Panc1 (cell line): ENCODE measurements around the gene PYGO2. TPM values are rescaled to one million over a fixed set of nuclear protein-coding genes. Genes with fewer than 3 reads are reported as not detected.

Experiments used
- ATAC-seq: fragments of 200-7000 bp; cut with Tn5 transposase; 2 replicates; pipeline ENCODE4 v1.9.1; 2020; ENCODE audit warnings: mild to moderate bottlenecking, moderate library complexity
- BruUV-seq: library from RNA; stranded (reverse); fragments of 400-500 nt; replicated peaks from 2 replicates; lab custom pipeline; 2021; lab: Mats Ljungman, UMichigan
- CTCF ChIA-PET: fragments of 300-600 bp; sonication (Branson Sonifier 250); formaldehyde crosslinking; loops from one replicate; lab custom pipeline; 2022; ENCODE audit warnings: antibody characterized with exemption; lab: Charles Lee
- POLR2A ChIA-PET: fragments of 300-600 bp; sonication (Branson Sonifier 250); formaldehyde crosslinking; loops from one replicate; lab custom pipeline; 2022; ENCODE audit warnings: antibody characterized with exemption; lab: Charles Lee
- DNase-seq: peaks from one replicate; pipeline ENCODE4 v3.0.0-alpha.2; 2010; ENCODE audit warnings: low read depth, low spot score
- H3K27ac ChIP-seq: 2 replicates; pipeline ENCODE4 v1.5.1; 2011; ENCODE audit warnings: mild to moderate bottlenecking, low read length, inconsistent platforms
- H3K27me3 ChIP-seq: fragments of 200-500 bp; sonication (Bioruptor generic); 2 replicates; pipeline ENCODE4 v1.6.0; 2014; ENCODE audit warnings: low read length, inconsistent platforms; ENCODE audit not compliant: control insufficient read depth, insufficient read depth
- H3K36me3 ChIP-seq: fragments of 200-500 bp; sonication (Bioruptor generic); 2 replicates; pipeline ENCODE4 v1.5.1; 2014; ENCODE audit warnings: inconsistent platforms, mild to moderate bottlenecking, low read length, moderate library complexity; ENCODE audit not compliant: control insufficient read depth, insufficient read depth
- H3K4me1 ChIP-seq: 2 replicates; pipeline ENCODE4 v1.5.1; 2011; ENCODE audit warnings: inconsistent platforms, mild to moderate bottlenecking, low read length, moderate library complexity; ENCODE audit not compliant: control insufficient read depth, insufficient read depth
- H3K4me3 ChIP-seq, 2 experiments: 2 replicates each; pipeline ENCODE4 v1.5.1; 2011 to 2012; ENCODE audit warnings: low read depth in 2 of 2, low read length in 2 of 2, mild to moderate bottlenecking in 2 of 2, inconsistent platforms in 1 of 2, moderate library complexity in 1 of 2
- H3K9me3 ChIP-seq: fragments of 200-500 bp; sonication (Bioruptor generic); 2 replicates; pipeline ENCODE4 v1.5.1; 2014; ENCODE audit warnings: low read depth, mild to moderate bottlenecking, inconsistent platforms, low read length, moderate library complexity; ENCODE audit not compliant: control insufficient read depth, insufficient read depth
- POLR2AphosphoS5 ChIP-seq: IDR thresholded peaks from 2 replicates; pipeline ENCODE4 v1.6.1; 2012; ENCODE audit warnings: mild to moderate bottlenecking, low read depth, low read length, moderate library complexity
- REST ChIP-seq, 2 experiments: IDR thresholded peaks; 2 replicates each; pipeline ENCODE4 v1.6.1; 2011 to 2012; ENCODE audit warnings: low read depth in 2 of 2, control low read depth in 1 of 2, low read length in 1 of 2, mild to moderate bottlenecking in 1 of 2, moderate library complexity in 1 of 2; ENCODE audit not compliant: insufficient read depth in 1 of 2
- SIN3A ChIP-seq: IDR thresholded peaks from 2 replicates; pipeline ENCODE4 v1.6.1; 2012; ENCODE audit warnings: low read depth, mild to moderate bottlenecking, low read length, moderate library complexity, borderline replicate concordance; ENCODE audit not compliant: insufficient read depth
- TCF7L2 ChIP-seq: IDR thresholded peaks from 2 replicates; pipeline ENCODE4 v1.6.1; 2011; ENCODE audit warnings: mild to moderate bottlenecking, low read depth, low read length, inconsistent platforms
- in situ Hi-C: cut with HindIII; loops from 2 replicates; pipeline ENCODE4 v1.10.0; 2016; ENCODE audit warnings: low sequenced_read_pairs, low pct_unique_long_range_greater_than_20kb
- intact Hi-C: fragments of 100-400 bp; cut with micrococcal nuclease; formaldehyde crosslinking; loops from one replicate; pipeline ENCODE4 v1.10.0; 2022; ENCODE audit not compliant: unreplicated experiment
- total RNA-seq: library from RNA; stranded (reverse); gene quantifications from one replicate; pipeline ENCODE4 v1.2.1, GENCODE V29; 2021; ENCODE audit not compliant: unreplicated experiment
- TF ChIP-seq, protein P1 (sequence below): fragments of 450-650 bp; IDR thresholded peaks from 2 replicates; pipeline ENCODE4 v1.5.1; 2017; ENCODE audit warnings: mild to moderate bottlenecking

Gene PYGO2
- total RNA-seq, 1 experiment from 2014 or later: 41.1 TPM

DNA sequence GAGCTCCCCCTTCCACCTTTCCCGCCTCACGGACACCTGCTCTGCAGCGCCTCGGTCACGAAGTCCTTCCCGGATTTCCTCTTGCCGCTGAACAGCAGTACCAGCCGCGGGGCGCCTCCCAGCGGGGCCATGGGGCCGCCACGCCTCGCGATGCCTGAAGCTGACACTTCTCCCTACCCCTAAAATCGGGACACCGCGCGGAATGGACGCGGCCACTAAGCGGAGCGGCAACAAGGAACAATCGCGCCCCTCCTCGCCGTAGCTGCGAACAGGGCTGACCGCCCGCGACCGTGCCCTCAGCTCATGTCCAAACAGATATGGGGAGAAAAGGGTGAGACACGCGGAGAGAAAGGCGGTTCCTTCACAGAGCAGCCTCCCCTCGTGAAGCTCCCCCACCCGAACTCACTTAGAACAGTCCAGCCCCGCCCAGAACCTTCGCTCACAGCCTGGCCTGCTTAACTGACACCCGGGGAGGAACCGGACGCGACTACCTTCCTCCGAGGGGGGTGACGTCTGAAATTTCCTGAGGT, 25.0 kb downstream of the PYGO2 start, which contains the start of gene PMVK:
Gene PMVK (minus strand): TSS at position 165 of the 530 bp plus-strand sequence. CDS start 34 bp downstream, at position 131.
- peak; percentile 41; the same call in 1 of the 2 replicates for TF ChIP-seq SIN3A
- 0 out of 4 replicates have a peak, but pooled peaks of 1 of the 2 experiments have one; percentile 26 for TF ChIP-seq REST (IDR thresholded peaks at IDR 0.05; ENCODE audit: insufficient read depth in 1 of 2, low read depth in 2 of 2, low read length in 1 of 2)
- TF ChIP-seq, protein P1, sequence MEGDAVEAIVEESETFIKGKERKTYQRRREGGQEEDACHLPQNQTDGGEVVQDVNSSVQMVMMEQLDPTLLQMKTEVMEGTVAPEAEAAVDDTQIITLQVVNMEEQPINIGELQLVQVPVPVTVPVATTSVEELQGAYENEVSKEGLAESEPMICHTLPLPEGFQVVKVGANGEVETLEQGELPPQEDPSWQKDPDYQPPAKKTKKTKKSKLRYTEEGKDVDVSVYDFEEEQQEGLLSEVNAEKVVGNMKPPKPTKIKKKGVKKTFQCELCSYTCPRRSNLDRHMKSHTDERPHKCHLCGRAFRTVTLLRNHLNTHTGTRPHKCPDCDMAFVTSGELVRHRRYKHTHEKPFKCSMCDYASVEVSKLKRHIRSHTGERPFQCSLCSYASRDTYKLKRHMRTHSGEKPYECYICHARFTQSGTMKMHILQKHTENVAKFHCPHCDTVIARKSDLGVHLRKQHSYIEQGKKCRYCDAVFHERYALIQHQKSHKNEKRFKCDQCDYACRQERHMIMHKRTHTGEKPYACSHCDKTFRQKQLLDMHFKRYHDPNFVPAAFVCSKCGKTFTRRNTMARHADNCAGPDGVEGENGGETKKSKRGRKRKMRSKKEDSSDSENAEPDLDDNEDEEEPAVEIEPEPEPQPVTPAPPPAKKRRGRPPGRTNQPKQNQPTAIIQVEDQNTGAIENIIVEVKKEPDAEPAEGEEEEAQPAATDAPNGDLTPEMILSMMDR: no peak; the same call in 1 of the 2 replicates
- peak; percentile 61 for TF ChIP-seq TCF7L2
- TF ChIP-seq POLR2AphosphoS5: peak; percentile 59
- in situ Hi-C loops: no loop called here
- intact Hi-C loops: loop anchor here (2.0 to 5.0 kb wide), 2 partner anchors 58 to 454 kb away; no protein-coding TSS in a partner anchor
- Histone ChIP-seq H3K4me1 (peaks cover 11% of the 10 kb centered on the region), H3K27me3 (no peaks in the 10 kb centered on the region), H3K9me3 (no peaks in the 10 kb centered on the region), H3K36me3 (no peaks in the 10 kb centered on the region), H3K4me3 (peak within 1 kb of the TSS; percentile 68 to 94), H3K27ac (peak within 1 kb of the TSS; percentile 97)
- POLR2A ChIA-PET: interaction anchor here (1.0 to 1.5 kb wide), 2 partner anchors 19 to 34 kb away, joined by 3 to 5 read pairs; partner anchors contain the start of genes PBXIP1 and SHC1
- no TSS peak for BruUV-seq
- DNase-seq (peak; percentile 85), ATAC-seq (peak; percentile 95)
- CTCF ChIA-PET: interaction anchor here (0.6 to 1.0 kb wide), 3 partner anchors 29 to 214 kb away, joined by 3 to 4 read pairs (median 3); no protein-coding TSS in a partner anchor

DNA sequence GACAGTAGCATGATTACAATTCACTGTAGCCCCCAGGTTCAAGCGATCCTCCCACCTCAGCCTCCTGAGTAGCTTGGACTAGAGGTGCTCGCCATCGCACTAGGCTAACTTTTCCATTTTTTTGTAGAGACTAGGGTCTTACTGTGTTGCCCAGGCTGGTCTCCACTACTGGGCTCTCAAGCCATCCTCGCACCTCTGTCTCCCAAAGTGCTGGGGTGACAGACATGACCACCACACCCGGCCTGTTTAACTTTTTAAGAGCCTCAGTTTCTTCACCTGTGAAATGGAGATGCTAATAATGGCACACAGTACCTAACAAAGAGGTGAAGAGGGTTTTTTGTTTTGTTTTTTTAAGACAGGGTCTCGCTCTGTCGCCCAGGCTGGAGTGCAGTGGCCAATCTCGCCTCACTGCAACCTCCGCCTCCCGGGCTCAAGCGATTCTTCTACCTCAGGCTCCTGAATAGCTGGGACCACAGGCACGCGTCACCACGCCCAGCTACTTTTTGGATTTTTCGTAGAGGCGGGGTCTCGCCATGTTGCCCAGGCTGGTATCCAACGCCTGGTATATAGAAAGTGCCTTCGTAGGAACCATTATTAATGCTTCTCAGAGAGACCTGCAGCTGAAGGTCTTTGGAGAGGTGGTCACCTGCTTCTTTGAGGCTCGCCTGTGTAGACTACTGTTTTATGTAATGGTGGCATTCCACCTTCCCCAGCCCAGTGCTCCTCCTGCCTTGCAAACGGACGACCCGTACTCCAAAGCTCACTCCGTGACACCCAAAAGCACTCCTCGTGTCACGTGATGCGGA, 25.6 kb downstream of the PYGO2 start:
- ChIA-PET CTCF (interaction anchor here (0.6 to 1.0 kb wide), 3 partner anchors 29 to 215 kb away, joined by 3 to 4 read pairs (median 3); no protein-coding TSS in a partner anchor), POLR2A (interaction anchor here (1.0 to 1.5 kb wide), 2 partner anchors 20 to 35 kb away, joined by 3 to 5 read pairs; partner anchors contain the start of genes PBXIP1 and SHC1)
- Histone ChIP-seq H3K4me3 (peak overlapping the region; percentile 68 to 94), H3K4me1 (peaks cover 11% of the 10 kb centered on the region), H3K27ac (peak overlapping the region; percentile 97), H3K9me3 (no peaks in the 10 kb centered on the region), H3K36me3 (no peaks in the 10 kb centered on the region), H3K27me3 (no peaks in the 10 kb centered on the region)
- intact Hi-C loops: loop anchor here (2.0 to 5.0 kb wide), 2 partner anchors 57 to 454 kb away; no protein-coding TSS in a partner anchor
- BruUV-seq: TSS peak; percentile 79
- TF ChIP-seq POLR2AphosphoS5 (no peak), SIN3A (no peak), REST (IDR thresholded peaks at IDR 0.05; ENCODE audit: insufficient read depth in 1 of 2, low read depth in 2 of 2, low read length in 1 of 2) (no peak), TCF7L2 (no peak)
- TF ChIP-seq, protein P1: no peak
- in situ Hi-C loops: no loop called here
- peak; percentile 5 for ATAC-seq
- DNase-seq: no peak
